ENCODE data around the gene FTCD. TPM values are rescaled to one million over a fixed set of nuclear protein-coding genes. Genes with fewer than 3 reads are reported as not detected.

FTCD gene
- total RNA-seq, 1 experiment from 2014 or later, result 6.7 TPM

DNA sequence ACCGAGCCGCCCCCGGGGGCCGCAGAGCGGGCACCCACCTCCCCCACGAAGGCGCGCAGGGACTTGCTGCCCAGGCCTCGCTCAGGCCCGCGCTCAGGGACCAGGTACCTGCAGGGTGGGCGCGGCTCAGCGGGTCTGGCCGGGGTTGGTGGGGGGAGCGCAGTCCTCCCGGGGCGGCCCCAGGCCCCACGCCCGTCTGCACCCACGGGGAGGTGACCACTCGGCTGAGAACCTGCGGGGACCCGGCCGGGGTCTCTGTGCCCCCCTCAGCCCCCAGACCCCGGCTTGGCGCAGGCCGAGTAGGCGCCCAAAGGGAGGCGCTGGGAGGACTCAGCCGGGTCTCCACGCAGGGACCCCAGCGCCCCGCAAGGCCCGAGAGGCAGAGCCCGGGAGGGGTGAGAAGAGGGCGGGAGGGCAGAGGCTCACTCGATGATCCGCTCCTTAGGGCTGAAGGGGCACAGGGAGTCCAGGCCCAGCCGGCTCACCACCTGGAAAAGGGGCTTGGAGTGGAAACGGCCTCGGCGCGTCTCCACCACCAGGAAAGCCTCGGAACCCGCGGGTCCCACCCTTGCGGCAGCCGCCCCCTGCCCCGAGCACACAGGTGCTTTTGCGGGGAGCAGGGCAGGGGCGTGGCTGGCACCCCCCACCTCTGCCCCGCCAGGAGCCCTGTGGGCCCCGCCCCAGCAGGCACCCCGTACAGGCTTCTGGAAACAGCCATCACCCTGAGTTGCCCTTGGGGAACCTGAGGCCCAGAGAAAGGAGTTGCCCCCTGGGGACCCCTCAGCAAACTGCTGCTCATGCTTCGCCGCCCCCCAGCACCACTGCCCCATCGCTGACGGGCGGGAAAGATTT is 9.3 kb downstream of the FTCD start:
- H3K4ac ChIP-seq (ENCODE audit: low read depth, low read length), result no peak overlapping the region
- no peaks in the 10 kb centered on the region for H3K79me1 ChIP-seq (ENCODE audit: insufficient read depth, low read depth, low read length, poor library complexity, severe bottlenecking)
- no peaks in the 10 kb centered on the region for H3K9me3 ChIP-seq (ENCODE audit: control insufficient read depth, low read depth, low read length)
- H2BK12ac ChIP-seq (ENCODE audit: insufficient read length, low read depth, low read length), result no peak overlapping the region
- no peak overlapping the region for H2BK20ac ChIP-seq (ENCODE audit: low read depth, low read length, poor library complexity, severe bottlenecking)
- no peak overlapping the region for H3K4me2 ChIP-seq (ENCODE audit: insufficient read depth, insufficient read length, low read length)
- no peaks in the 10 kb centered on the region for H3K23me2 ChIP-seq (ENCODE audit: insufficient read length, low read depth, low read length, poor library complexity, severe bottlenecking)
- peak overlapping the region in 1 of 3 experiments; percentile 69; a peak in 1 of 7 replicates for H3K27ac Mint-ChIP-seq
- peaks cover 5 to 6% of the 10 kb centered on the region in 2 experiments; a peak in 2 of 5 replicates for H3K9me3 Mint-ChIP-seq
- H3K4me1 ChIP-seq (ENCODE audit: insufficient read depth, low read length), result no peaks in the 10 kb centered on the region
- H3K4me1 Mint-ChIP-seq, result peaks cover 13 to 24% of the 10 kb centered on the region in 2 experiments; a peak in 3 of 4 replicates
- no peak overlapping the region for H3K27ac ChIP-seq (ENCODE audit: insufficient read length, low read depth, low read length)
- H3K23ac ChIP-seq (ENCODE audit: insufficient read length, low read depth, low read length), result no peak overlapping the region
- H4K5ac ChIP-seq (ENCODE audit: insufficient read length, low read depth, low read length), result no peak overlapping the region
- no peak overlapping the region for H3K56ac ChIP-seq (ENCODE audit: insufficient read length, low read depth, low read length)
- H3K18ac ChIP-seq (ENCODE audit: insufficient read length, low read depth, low read length), result no peak overlapping the region
- H3K79me2 ChIP-seq (ENCODE audit: insufficient read depth, low read length), result no peaks in the 10 kb centered on the region
- no peak overlapping the region for H3K14ac ChIP-seq (ENCODE audit: insufficient read depth, low read length)
- no peak overlapping the region for H4K91ac ChIP-seq (ENCODE audit: insufficient read length, low read depth, low read length)
- no peaks in the 10 kb centered on the region for H3K27me3 ChIP-seq (ENCODE audit: insufficient read depth, low read length)
- no peak overlapping the region for H2BK15ac ChIP-seq (ENCODE audit: low read depth, low read length)
- no peak overlapping the region for H3K9ac ChIP-seq (ENCODE audit: extremely low read depth, insufficient read length, low read length)
- H2BK5ac ChIP-seq (ENCODE audit: insufficient read length, low read length), result no peak overlapping the region
- no peak overlapping the region for H2BK120ac ChIP-seq (ENCODE audit: low read depth, low read length, poor library complexity, severe bottlenecking)
- TF ChIP-seq CTCF (conservative IDR thresholded peaks at IDR 0.05), result no peak
- H3K27me3 Mint-ChIP-seq (ENCODE audit: low read depth), result peaks cover 16% of the 10 kb centered on the region
- peaks cover 7 to 10% (median 8%) of the 10 kb centered on the region in 3 experiments; a peak in 5 of 7 replicates for H3K36me3 Mint-ChIP-seq (ENCODE audit: insufficient read depth in 1 of 3, low read depth in 3 of 3)
- H3K4me3 Mint-ChIP-seq, result no peak overlapping the region; a peak in 1 of 5 replicates
- H4K20me1 ChIP-seq (ENCODE audit: control insufficient read depth, insufficient read depth, insufficient read length), result no peaks in the 10 kb centered on the region
- no peak overlapping the region for H3T11ph ChIP-seq (ENCODE audit: low read length)
- H2AFZ ChIP-seq (ENCODE audit: low read length), result no peak overlapping the region
- H4K8ac ChIP-seq (replicated peaks; ENCODE audit: insufficient read length, low read depth, low read length), result no peak overlapping the region
- H2AK5ac ChIP-seq (ENCODE audit: insufficient read length, low read length), result no peak overlapping the region
- DNase-seq, result no peak
- WGBS (ENCODE audit: extremely low coverage, insufficient read length, low lambda C conversion rate), result no CpG with 5 or more reads among the region's 60 CpGs
